GM18505 (cell line): ENCODE measurements around the gene FILIP1.
"Not testable (repeated sequence)": the region's sequence is repeated elsewhere in the genome, so short reads cannot be mapped to it uniquely, and the experiment has no call there.

ENCODE experiments used
- ATAC-seq: cut with Tn5 transposase; IDR thresholded peaks from one replicate; pipeline ENCODE4 v1.9.1; 2021; ENCODE audit not compliant: unreplicated experiment
- POLR2A ChIP-seq: IDR thresholded peaks from 4 replicates; pipeline ENCODE4 v1.6.1; 2011; ENCODE audit warnings: borderline replicate concordance; ENCODE audit not compliant: insufficient read depth, insufficient read length; ENCODE audit errors: extremely low read depth

Gene FILIP1

GRCh38 chr6:75450903-75451302 lies 42.7 kb downstream of the FILIP1 start:
- ATAC-seq: no peak
- TF ChIP-seq POLR2A: no peak

GRCh38 chr6:75449630-75450206 lies 43.9 kb downstream of the FILIP1 start:
- no peak for TF ChIP-seq POLR2A
- ATAC-seq: no peak

DNA sequence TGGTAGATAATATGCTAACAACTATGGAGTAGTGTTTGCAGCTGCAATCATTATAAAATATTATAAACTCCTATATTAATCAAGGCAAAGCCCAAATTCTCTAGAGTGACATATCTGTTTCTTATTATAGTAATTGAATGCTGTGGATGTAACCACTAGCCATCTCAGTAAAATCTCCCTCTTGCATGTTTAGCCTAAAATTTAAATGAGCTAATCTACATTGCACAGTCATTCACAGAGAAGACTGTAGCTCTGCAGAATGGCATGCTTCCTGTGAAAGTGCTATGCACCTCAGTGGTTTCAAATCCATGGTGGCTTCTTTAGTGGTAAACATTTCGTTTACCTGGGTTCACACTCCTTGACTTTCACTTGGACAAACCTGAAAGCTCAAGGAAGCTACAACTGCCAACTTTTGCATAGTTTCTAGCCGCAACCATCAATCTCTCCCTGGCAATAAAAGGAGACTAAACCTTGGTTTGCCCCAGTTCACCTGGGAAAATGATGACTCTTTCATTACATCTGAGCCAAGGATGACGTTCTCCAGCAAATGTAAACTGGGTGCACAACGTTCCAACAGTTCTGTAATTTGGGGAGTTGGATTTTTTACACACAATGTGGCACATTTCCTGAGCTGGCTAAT lies 47.2 kb downstream of the FILIP1 start:
- ATAC-seq: no peak
- no peak for TF ChIP-seq POLR2A

- no peak for ATAC-seq
- TF ChIP-seq POLR2A: no peak
Measured at GRCh38 chr6:75445738-75446137, 47.9 kb downstream of the FILIP1 start.

GRCh38 chr6:75444899-75445298 lies 48.7 kb downstream of the FILIP1 start:
- ATAC-seq: no peak
- TF ChIP-seq POLR2A: no peak

- ATAC-seq: not testable (repeated sequence)
Measured at GRCh38 chr6:75441883-75442282, 51.7 kb downstream of the FILIP1 start.

DNA sequence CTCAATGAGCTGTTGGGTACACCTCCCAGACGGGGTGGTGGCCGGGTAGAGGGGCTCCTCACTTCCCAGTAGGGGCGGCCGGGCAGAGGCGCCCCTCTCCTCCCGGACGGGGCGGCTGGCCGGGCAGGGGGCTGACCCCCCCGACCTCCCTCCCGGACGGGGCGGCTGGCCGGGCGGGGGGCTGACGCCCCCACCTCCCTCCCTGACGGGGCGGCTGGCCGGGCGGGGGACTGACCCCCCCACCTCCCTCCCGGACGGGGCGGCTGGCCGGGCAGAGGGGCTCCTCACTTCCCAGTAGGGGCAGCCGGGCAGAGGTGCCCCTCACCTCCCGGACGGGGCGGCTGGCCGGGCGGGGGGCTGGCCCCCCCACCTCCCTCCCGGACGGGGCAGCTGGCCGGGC lies 52.1 kb downstream of the FILIP1 start:
- not testable (repeated sequence) for ATAC-seq

DNA sequence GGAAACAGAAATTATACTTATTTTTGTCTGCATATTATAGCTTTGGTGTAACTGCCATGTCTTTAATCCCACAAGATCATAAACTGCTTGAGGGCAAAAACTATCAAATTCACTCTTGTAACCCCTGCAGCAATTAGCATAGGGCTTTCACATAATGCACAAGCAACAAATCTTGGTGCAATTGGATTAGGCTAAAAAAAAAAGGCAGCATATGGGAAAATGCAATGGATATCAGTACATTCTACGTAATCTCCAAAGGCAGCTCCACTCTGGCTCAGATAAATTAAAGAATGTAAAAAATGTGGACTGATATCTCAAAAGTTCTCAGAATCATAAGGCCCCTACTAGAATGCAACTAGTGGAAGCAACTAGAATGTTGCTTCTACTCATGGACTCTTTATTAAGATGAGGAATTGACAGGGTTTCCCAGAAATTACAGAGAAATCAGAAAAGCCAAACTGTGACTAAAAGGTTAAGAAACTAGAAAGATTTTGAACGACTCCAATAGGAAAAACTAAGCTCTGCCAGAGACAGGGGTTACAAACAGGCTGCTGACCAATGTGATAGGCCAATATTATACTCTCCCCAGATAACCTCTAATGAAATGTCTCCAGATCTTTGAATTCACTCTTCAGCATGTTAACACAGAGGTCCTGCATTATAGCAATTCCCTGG lies 55.0 kb downstream of the FILIP1 start:
- ATAC-seq: no peak
- no peak for TF ChIP-seq POLR2A

- no peak for TF ChIP-seq POLR2A
- no peak for ATAC-seq
Measured at GRCh38 chr6:75438013-75438431, 55.6 kb downstream of the FILIP1 start.

DNA sequence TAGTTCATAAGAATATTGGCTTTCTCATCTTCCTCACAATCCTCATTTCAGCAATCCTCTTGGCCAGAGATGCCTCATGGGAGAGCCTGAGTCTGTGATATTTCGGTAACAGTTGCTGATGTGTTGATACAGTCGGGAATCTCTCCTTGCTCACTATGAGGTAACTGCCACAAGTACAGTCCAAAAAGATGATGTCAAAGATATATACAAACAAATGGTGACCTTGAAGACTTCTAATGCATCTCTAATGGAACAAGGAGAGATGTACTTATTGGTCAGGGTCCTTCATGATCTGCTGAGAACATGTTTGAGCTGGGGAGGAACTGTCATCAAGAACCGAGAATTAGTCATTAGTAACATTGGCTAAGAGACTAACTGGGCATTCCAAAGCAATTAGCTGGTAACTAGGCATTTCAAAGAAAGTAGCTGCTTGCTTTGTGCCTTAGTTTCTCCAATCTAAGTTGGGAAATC lies 56.1 kb downstream of the FILIP1 start:
- no peak for ATAC-seq
- TF ChIP-seq POLR2A: no peak

GRCh38 chr6:75436869-75437268 lies 56.7 kb downstream of the FILIP1 start:
- no peak for ATAC-seq
- TF ChIP-seq POLR2A: no peak

DNA sequence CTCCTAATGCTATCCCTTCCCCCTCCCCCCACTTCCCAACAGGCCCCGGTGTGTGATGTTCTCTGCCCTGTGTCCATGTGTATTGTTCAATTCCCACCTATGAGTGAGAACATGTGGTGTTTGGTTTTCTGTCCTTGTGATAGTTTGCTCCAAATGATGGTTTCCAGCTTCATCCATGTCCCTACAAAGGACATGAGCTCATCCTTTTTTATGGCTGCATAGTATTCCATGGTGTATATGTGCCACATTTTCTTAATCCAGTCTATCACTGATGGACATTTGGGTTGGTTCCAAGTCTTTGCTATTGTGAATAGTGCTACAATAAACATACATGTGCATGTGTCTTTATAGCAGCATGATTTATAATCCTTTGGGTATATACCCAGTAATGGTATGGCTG lies 60.8 kb downstream of the FILIP1 start:
- not testable (repeated sequence) for ATAC-seq

GRCh38 chr6:75431379-75431778 lies 62.2 kb downstream of the FILIP1 start:
- no peak for TF ChIP-seq POLR2A
- ATAC-seq: no peak

DNA sequence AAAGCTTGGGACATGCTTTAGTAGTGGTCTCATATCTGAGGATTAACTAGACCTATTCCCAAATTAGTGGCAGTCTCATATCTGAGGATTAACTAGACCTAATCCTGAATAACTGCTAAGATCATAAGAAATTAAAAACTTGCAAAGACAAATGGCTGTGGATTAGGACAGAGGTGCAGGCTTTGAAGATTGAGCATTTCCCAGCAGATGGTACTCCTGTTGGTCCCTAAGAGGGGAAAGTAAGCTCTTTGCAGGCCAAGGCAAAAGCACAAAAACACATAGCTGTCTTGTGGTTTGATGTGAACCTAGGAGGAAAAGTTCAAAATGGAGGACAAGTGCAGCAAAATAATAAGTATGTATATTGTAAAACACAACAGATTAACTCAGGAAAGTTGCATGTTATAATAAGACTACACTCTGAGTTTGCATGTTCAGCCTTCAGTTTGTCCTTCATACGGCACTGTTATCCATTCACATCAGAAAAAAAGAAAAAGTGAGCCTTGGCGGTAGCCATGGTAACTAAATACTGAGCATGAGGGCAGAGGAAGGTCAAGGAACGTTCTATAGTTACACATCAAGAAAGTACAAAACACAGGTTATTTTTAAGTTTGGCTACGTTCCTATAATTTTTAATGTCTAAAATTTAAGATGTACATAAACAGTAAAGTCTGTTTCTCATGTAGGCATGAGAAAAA lies 62.8 kb downstream of the FILIP1 start:
- no peak for ATAC-seq
- TF ChIP-seq POLR2A: no peak
